ENCODE results near the gene ABCC2. TPM values are rescaled to one million over a fixed set of nuclear protein-coding genes. Genes with fewer than 3 reads are reported as not detected.

The ABCC2 gene
- total RNA-seq, 1 donor from 2014 or later, result 1.5 TPM

DNA sequence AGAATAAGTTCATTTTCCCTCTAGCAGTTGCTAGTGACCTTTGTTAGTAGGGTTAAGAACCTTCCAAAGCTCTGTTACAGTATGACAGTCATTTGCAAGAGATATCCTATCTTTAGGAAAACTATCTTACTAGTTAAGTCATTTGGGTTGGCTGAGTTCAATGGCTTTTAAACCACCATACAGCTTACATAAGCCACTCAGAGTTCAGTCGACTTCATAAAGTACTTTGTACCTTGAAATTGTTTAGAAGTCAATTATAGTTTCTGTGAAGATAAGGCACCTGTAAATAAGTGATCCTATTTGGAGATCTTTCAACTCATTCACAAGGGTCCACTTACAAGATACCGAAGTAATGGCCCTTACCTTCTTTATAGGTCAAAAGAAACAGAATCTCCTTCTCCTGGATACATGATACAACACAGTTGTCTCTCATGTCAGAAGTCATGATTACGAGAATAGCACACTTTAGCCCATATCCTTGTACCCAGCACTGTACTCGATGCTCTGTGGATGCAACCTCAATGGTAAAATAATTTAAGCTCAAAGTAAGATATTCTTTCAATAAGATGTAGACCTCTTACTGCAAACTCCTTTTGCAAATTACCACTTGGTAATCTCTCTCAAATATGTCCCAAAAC, 11.9 kb upstream of the ABCC2 start:
- no peak for DNase-seq (ENCODE audit: low spot score)

DNA sequence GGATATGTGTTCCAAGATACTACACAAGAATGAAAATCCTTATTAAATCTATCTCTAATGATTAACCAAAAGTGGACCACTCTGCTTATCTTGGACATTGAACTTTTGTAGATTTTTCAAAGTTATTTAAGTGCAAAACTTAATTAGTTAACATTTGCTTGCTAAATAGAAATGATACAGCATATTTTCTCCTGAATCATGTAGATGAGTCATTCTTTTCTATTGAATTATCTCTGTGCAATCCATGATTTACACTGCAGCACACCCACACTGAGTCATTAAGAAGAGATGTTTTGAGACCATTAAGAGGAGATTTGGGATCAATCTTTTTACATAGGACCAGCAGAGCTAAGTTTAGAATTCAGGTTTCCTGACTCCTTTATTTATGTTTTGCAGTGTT, 6.6 kb upstream of the ABCC2 start:
- DNase-seq (ENCODE audit: low spot score), result no peak

DNA sequence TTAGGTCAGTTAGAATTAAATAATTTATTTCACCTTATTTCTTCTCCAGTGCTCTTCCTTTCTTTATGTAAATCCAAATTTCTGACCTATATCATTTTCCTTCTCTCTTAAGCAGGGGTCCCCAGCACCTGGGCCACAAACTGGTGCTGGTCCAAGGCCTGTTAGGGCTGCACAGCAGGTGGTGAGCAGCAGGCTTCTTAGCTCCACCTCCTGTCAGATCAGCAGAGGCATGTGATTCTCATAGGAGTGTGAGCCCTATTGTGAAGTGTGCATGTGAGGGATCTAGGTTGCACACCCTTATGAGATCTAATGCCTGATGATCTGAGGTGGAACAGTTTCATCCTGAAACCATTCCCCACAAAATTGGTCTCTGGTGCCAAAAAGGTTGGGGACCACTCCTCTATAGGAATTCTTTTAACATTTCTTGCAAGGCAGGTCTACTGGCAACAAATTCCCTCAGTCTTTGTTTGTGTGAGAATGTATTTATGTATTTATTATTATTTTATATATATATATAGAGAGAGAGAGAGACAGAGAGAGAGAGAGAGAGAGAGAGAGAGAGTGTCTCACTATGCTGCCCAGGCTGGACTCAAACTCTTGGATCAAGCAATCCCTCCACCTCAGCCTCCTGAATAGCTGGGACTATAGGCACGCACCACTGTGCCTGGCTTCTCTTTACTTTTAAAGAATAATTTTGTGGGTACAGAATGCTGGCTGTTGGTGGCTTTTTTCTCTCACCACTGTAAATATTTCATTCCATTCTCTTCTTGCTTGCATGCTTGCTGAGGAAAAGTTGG, 4.3 kb upstream of the ABCC2 start:
- no peak for DNase-seq (ENCODE audit: low spot score)

DNA sequence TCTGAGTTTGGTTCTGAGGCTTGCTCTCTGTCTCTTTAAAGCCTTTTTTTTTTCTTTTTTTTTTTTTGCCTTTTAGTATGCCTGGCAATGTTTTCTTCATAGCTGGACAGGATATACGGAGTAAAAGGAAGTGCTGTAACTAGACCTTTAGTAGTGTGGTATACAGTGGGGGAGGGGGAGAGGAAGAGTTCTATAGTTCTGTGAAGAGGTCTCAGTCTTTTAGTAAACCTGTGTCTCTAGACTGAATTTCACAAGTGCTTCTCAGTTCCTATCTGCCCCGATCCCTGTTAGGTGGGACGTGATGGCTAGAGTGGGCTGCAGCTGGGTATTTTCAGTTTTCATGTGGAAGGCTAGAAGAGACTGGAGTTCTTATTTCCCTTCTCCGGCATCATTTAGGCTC, 3.1 kb upstream of the ABCC2 start:
- DNase-seq (ENCODE audit: low spot score), result no peak

DNA sequence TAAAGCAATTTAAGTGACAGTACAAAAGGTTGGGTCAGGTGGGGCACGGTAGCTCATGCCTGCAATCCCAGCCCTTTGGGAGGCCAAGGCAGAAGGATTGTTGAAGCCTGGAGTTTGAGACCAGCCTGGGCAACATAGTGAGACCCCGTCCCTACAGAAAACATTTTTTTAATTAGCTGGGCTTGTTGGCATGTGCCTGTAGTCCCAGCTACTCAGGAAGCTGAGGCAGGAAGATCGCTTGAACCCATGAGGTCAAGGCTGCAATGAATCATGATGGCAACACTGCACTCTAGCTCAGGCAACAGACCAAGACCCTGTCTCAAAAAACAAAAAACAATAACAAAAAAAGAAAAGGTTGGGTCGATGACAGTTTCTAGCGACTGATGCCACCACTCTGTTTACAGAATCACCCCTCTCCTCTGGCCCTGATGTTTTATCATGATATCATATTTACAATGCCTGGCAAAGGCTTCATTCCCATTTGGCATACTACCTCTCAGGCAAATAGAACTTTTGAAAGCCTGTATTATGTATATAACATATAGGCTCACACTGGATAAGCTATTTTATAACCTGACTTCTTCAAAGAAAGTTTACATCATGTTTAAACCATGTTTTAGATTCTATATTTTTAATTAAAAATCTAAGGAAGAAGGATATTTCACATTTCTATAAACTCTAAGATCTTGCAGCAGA, 558 bp upstream of the ABCC2 start:
- no peak for DNase-seq (ENCODE audit: low spot score)

DNA sequence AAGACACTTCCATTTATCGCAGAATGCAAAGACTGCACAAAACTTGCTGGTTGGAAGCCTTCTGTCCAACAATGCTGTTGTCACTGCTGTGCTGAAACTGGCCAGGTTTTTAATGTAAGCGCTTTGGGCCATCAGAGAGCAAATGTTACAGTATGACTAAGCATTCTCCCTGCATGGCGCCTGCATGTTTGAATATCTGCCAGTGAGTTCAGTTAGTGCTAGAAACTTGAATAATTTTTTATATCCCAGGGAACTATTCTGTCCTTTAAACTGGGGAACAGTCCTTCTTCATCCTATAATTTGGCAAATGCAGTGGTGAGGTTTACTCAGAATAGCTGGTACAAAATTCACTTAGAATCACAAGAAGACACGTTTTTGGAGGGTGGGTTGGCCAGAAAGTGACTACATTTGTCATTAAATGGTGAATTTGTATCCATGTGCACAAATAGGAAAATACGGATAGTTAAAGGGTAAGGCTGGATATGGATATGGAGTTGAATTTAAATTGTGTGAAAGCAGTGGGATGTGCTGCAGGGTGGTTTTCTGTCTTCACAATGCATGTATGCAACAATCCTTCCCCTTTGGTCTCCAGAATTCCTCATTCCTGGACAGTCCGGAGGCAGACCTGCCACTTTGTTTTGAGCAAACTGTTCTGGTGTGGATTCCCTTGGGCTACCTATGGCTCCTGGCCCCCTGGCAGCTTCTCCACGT, 1.7 kb downstream of the ABCC2 start:
- DNase-seq (ENCODE audit: low spot score), result no peak

DNA sequence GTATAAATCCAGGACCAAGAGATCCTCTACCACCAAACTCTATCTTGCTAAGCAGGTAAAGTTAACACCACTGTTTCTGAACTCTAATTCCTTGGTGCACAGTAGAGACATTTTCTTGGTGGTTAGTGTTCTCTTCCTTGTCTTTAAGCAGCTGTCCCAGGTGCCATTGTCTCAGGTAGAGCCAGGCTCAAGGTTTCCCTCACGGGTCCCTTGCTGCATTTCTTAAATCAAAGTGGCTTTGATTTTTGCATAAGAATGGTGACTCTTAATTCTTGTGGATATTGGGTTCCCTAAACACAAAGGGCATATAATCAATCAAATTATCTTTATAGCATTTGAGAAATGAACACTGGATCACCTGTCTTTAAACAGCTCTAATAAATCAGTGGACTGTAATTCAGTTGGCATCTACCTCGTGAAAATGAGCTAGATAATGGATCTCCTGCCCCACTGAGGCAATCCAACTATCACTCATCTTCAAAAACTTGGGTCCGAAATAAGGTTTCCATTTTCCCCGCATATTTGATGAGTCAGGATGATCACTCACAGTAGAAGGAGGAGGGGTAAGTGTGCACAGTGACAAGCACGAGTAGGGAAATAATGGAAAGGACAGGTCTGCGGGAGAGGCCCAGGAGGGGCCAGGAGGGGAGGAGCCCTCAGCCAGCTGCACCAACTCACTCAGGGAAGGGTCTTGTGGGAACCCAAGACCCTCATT, 2.4 kb downstream of the ABCC2 start:
- no peak for DNase-seq (ENCODE audit: low spot score)

DNA sequence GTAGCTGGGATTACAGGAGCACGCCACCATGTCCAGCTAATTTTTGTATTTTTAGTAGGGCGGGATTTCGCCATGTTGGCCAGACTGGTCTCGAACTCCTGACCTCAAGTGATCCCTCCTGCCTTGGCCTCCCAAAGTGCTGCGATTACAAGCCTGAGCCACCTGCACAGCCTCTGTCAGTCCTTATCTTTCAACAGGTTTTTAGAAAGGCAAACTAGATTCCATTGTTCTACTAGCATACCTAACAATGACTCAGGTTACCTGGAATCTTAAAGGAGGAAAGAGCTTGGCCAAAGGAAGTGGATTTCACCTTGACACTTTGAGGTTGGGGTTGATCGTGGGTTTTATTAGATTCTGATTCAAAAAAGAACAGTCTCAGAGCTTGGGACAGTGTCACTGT, 3.2 kb downstream of the ABCC2 start:
- no peak for DNase-seq (ENCODE audit: low spot score)

DNA sequence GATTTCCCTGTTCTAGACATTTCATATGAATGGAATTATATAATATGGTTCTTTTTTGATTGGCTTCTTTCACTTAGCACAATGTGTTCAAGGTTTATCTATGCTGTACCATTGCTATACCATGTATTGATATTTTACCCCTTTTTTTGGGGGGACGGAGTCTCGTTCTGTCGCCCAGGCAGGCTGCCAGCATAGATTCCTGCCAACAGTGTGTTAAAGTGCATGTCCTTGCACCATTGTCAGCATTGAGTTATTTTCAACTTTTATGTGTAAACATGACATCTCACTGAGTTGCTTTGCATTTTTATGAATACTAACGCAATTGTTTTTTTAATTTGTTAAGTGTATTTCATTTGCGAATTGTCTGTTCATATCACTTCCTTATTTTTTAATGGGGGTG, 4.9 kb downstream of the ABCC2 start:
- no peak for DNase-seq (ENCODE audit: low spot score)

DNA sequence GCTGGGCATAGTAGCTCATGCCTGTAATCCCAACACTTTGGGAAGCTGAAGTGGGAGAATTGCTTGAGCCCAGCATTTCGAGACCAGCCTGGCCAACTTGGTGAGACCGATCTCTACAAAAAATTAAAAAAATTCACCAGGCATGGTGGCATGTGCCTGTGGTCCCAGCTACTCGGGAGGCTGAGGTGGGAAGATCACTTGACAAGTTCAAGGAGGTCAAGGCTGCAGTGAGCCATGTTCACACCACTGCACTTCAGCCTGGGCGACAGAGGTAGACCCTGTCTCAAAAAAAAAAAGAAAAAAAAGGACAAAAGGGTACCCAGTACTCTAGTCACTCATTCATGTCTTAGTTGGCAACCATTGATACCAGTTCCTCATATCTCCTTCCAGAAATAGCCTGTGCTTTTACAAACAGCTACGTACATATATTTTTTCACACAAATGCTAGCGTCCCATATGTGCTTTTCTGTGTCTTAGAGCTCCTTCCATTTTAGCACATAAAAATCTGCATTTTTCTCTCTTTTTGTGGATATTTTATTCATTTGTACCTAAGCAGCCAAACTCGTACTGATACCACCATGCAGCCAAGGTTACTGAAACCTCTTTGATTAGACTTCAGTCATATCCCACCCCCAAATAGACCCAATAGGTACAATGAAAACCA, 5.5 kb downstream of the ABCC2 start:
- no peak for DNase-seq (ENCODE audit: low spot score)

DNA sequence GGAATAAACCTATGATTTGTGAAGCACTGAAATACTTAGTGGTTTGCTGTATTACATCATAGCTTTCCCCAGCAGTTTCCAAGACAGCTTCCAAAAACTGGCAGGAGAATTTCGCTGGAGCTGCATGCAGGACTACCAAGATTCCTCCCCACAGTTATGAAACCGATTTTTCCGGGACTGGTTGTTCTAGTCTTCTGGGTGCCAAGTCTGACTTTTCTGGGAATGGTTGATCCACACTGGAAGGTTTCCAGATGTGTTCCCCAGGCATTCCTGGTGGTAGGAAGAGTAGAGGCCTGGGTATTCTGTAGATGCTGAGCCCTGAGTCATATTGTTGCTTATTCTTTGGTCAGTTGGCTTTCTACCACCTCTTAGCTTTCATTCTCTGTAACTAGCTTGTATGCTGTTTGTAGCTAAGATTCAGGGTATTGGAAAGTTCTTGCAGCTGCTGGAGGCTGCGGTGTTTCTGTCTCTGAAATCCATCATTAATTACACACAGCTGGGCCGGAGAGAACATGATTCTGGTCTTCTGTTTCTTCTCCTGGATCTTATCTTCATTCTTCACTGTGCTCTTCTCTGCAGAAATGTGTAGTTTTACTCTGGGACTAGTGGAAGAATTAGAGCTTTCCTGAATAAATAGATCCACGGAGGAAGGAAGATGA, 6.3 kb downstream of the ABCC2 start:
- peak; percentile 62 for DNase-seq (ENCODE audit: low spot score)

DNA sequence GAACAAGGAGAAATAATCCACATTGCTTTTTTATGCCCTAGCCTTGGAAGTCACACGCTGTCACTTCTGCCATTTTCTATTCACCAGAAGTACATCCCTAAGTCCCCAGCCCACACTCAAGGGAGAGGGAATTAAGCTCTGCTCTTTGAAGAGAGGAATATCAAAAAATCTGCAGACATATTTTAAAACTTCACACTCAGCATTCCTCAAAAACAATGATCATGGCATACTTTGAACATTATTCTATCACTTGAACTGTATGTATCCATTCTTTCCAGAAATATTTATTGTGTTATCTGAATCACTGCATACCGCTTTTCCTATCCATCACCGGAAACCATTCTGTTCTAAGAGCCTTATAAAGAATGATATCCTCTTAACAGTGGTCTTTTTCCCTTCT, 9.4 kb downstream of the ABCC2 start:
- no peak for DNase-seq (ENCODE audit: low spot score)

DNA sequence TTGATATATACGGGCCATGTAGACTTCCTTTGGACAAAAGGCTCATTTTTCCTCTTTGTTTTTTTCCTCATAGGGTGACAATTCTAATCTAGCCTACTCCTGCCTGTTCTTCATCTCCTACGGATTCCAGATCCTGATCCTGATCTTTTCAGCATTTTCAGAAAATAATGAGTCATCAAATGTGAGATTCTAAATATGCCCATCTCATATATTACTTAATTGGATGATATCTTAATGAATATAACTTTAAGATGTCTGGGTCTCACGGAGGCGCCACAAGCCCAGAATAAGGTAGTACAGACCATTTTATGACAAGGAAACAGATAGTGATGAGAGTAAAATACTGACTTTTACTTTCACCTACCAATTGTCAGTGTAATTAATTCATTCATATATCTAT, 11.4 kb downstream of the ABCC2 start:
- no peak for DNase-seq (ENCODE audit: low spot score)

DNA sequence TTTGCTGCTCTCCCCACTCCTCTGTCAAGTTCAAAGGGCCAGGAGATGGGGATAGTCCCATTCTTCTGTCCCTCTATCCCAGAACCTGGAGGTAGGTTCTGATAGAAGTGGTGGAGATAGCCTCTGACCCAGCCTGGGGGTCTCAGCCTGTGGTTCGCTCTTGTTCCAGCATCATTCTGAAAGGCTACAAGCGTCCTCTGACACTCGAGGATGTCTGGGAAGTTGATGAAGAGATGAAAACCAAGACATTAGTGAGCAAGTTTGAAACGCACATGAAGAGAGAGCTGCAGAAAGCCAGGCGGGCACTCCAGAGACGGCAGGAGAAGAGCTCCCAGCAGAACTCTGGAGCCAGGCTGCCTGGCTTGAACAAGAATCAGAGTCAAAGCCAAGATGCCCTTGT, 14.5 kb downstream of the ABCC2 start:
- no peak for DNase-seq (ENCODE audit: low spot score)

DNA sequence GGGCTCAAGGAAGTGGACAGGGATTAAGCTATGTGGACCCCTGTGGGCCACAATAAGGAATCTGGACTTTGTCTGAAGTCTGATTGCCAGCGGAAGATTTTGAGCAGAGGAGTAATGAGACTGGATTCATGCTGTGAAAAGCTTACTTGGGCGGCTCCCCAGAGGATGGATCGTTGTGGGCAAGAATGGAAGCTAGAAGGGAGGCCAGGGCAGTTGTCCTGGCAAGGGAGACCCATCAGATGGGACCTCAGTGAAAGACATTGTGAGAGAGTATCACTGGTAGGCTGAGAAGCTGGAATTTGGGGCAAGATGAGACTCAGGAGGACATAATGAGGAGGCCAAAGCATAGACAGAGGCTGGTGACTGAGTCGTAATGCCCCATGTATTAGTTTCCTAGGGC, 15.6 kb downstream of the ABCC2 start:
- no peak for DNase-seq (ENCODE audit: low spot score)

DNA sequence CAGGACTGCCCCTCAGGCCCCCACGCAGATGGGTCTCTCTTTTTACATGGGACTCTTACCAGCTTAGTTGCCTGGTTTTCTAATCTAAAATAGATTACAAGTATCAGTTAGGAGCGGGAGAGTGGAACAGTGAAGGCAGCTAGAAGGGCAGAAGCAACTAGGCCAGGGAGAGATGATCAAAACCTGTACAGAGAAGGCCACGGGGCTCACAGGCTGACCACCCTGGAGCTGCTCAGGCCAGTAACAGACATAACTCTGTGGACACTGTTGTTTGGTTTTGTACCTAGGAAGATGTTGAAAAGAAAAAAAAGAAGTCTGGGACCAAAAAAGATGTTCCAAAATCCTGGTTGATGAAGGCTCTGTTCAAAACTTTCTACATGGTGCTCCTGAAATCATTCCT, 16.5 kb downstream of the ABCC2 start:
- DNase-seq (ENCODE audit: low spot score), result no peak

DNA sequence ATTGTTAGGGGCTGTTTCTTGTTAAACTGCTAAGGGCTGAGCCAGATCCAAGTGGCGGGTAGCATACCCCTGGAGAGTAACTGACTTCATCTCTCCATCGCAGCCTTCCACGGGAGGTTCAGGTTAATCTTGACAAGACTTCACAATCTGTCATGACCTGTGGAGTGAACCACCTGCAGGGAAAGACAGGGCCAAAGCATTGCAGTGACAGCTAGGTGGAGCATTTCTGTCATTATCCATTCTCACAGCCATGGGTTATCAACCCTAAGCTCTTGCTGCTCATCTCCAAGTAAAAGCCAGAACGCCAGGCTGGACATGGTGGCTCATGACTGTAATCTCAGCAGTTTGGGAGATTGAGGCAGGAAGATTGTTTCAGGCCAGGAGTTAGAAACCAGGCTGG, 17.2 kb downstream of the ABCC2 start:
- no peak for DNase-seq (ENCODE audit: low spot score)

DNA sequence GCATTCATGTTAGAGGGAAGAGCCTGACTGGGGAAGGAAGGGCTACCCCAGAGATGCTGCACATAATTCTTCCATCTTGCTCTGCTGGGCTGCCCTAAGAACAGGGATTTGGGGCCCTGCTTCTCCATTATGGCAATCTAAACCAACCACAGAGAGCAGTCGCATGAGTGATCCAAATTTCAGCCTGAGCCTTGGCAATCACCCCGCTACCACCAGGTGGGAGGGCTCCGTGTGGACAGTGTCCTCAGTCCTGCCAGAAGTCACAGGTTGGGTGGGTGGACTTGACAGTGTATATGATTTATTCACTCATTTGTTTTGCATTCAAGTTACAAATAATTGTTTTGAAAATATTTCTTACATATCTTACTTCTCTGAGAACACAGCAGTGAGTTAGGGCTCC, 22.0 kb downstream of the ABCC2 start:
- no peak for DNase-seq (ENCODE audit: low spot score)

DNA sequence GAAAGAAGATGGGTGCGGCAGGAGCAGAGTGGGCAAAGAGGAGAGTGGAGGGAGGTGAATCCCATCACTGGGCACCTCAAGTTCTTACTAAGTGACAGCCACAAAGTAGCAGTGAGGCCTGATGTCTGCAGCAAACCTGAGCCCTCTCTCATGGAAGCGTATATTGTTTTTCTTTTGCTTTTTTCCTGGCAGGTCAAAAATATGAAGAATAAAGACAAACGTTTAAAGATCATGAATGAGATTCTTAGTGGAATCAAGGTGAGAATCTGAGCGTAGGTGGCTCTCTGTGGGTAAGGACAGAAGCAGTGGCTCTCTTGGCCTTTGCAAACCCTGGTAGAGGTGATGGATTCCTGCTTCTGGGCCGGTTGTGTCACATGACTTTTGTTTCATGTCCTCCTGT, 22.8 kb downstream of the ABCC2 start:
- no peak for DNase-seq (ENCODE audit: low spot score)

DNA sequence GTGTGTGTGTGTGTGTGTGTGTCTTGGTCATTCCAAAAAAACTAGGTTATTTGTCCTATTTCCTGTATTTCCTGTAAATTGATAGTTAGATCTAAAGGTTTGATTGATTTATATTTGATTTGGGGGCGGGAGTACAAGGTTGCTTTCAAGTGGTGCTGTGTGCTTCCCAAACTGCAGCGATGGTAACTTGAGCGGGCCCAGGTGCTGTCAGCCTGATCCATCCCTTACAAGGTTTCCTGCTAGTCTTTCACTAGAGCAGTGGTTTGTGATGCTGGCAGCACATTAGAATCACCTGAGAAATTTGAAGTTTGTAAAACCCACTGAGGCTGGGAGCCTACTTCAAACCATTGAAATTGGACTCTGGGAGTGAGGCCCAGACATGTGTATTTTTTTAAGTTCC, 23.7 kb downstream of the ABCC2 start:
- no peak for DNase-seq (ENCODE audit: low spot score)

DNA sequence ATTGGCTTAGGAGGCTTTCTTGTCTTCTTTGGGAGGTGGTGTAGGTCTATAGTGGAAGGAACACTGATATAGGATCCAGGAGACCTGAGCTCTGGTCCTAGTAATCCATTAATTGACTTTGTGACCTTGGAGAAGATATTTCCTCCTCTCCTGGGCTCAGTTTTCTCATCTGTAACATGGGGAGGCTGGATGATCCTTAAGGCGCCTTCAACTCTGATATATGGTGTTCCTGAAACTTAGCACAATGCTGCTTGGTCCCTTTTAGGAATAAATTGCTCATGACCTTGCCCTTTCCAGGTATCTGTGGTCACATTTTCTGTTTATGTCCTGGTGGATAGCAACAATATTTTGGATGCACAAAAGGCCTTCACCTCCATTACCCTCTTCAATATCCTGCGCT, 25.3 kb downstream of the ABCC2 start:
- DNase-seq (ENCODE audit: low spot score), result no peak

Measured in ureter (tissue), 1 donor.